ENCODE measurements around the gene SHANK1. TPM values are rescaled to one million over a fixed set of nuclear protein-coding genes. Genes with fewer than 3 reads are reported as not detected.
"Not testable (repeated sequence)": the region's sequence is repeated elsewhere in the genome, so short reads cannot be mapped to it uniquely, and the experiment has no call there.

The SHANK1 gene
- total RNA-seq: under 1 TPM in 2 of 4 donors, not detected in 2; 0.10 to 0.45 TPM

DNA sequence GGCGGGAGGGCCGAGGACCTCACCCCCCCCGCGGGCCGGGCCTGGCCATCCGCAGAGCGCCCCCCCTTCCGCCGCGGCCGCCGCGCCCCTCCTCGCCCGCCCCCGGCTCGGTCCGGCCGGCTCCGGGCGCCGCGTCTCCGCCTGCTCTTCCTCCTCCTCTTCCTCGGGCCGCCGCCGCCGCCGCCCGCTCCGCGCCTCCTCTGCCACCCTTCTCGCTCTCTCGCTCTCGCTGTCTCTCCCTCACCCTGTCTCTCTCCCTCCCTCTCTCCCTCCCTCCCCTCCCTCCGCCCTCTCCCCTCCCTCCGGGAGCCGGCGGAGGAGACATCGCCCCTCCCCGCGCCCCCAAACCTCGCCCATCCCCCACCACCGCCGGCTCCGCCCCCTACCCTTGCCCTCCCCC lies at the start of gene SHANK1:
Gene SHANK1, minus strand, starts transcription at position 237 of the 400 bp plus-strand sequence. CDS start 2,883 bp downstream, outside the sequence.
- H3K27me3 ChIP-seq: peaks cover 11% of the 10 kb centered on the region
- H3K27ac ChIP-seq: no peak within 1 kb of the TSS
- TF ChIP-seq, protein P1, sequence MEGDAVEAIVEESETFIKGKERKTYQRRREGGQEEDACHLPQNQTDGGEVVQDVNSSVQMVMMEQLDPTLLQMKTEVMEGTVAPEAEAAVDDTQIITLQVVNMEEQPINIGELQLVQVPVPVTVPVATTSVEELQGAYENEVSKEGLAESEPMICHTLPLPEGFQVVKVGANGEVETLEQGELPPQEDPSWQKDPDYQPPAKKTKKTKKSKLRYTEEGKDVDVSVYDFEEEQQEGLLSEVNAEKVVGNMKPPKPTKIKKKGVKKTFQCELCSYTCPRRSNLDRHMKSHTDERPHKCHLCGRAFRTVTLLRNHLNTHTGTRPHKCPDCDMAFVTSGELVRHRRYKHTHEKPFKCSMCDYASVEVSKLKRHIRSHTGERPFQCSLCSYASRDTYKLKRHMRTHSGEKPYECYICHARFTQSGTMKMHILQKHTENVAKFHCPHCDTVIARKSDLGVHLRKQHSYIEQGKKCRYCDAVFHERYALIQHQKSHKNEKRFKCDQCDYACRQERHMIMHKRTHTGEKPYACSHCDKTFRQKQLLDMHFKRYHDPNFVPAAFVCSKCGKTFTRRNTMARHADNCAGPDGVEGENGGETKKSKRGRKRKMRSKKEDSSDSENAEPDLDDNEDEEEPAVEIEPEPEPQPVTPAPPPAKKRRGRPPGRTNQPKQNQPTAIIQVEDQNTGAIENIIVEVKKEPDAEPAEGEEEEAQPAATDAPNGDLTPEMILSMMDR (IDR thresholded peaks at IDR 0.05): no peak
- no peak for TF ChIP-seq POLR2A (IDR thresholded peaks at IDR 0.05)
- 0 to 5% methylated on average over 4 to 21 of the region's 47 CpGs for WGBS, 2 donors
- peak within 1 kb of the TSS in 1 of 3 donors; percentile 14 for H3K4me3 ChIP-seq (replicated peaks in 1 of 3)
- peaks cover 17 to 24% of the 10 kb centered on the region in 2 donors for H3K4me1 ChIP-seq
- no peaks in the 10 kb centered on the region for H3K9me3 ChIP-seq
- H3K36me3 ChIP-seq: no peaks in the 10 kb centered on the region
- intact Hi-C loops (cut with DNase I): no loop called here
- no peak for DNase-seq

DNA sequence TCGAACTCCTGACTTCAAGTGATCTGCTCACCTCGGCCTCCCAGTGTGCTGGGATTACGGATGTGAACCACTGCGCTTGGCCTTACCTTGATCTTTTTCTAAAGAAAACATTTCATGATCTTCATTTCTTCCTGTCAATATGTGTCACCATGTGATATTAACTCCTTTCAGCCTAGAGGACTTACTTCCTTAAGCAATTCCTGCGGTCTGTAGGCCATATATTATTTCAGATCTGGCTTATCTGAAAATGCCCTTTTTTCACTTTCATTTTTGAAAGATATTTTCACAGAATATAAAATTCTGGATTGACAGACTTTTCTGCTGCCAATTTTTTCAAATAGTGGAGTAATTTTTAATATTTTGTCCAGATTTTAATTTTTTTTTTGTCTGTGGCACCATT lies 48.7 kb upstream of the SHANK1 start:
- H3K27me3 ChIP-seq: no peaks in the 10 kb centered on the region
- no peak overlapping the region for H3K27ac ChIP-seq
- DNase-seq: no peak
- H3K4me1 ChIP-seq: no peaks in the 10 kb centered on the region
- H3K4me3 ChIP-seq (replicated peaks in 1 of 3): no peak overlapping the region
- TF ChIP-seq, protein P1 (IDR thresholded peaks at IDR 0.05): no peak
- no peak for TF ChIP-seq POLR2A (IDR thresholded peaks at IDR 0.05)
- 70 to 72% methylated on average over 5 of the region's 5 CpGs for WGBS, 2 donors
- H3K36me3 ChIP-seq: no peaks in the 10 kb centered on the region
- intact Hi-C loops (cut with DNase I): no loop called here
- no peaks in the 10 kb centered on the region for H3K9me3 ChIP-seq

DNA sequence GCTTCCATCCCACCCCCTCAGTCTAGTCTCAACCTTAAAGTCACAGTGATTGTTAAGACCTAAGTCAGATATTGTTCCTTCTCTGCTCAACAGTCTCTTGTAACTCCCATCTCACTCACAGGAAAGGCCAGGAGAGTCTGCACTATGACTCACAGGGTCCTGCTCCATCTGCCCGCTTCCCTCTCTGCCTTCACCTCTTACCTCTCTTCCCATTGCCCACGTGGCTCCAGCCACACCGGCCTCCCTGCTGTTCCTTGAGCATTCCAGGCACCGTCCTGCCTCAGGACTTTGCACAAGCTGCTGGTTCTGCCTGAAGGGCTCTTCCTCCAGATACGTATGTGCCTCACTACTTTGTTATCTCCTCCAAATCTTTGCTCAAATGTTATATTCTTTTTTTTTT lies 47.7 kb upstream of the SHANK1 start:
- H3K4me1 ChIP-seq; H3K4me3 ChIP-seq (replicated peaks in 1 of 3); H3K9me3 ChIP-seq; intact Hi-C loops (cut with DNase I); H3K27ac ChIP-seq; H3K27me3 ChIP-seq; H3K36me3 ChIP-seq; DNase-seq: not testable (repeated sequence)
- WGBS, 2 donors: 25 to 28% methylated on average over 5 of the region's 5 CpGs

DNA sequence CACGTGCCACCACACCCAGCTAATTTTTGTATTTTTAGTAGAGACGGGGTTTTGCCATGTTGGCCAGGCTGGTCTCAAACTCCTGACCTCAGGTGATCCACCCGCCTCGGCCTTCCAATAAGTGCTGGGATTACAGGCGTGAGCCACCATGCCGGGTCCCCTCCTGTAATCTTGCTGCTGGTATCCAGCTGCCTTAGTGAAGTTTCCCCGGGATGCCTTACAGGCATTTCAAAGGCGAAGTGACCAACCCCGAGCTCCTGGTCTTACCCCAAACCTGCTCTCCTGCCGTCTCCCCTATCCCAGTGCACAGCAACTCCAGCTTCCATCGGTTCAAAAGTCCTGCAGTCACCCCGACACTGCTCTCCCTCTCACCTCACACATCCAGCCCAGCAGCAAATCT lies 47.1 kb upstream of the SHANK1 start:
- not testable (repeated sequence) for H3K4me1 ChIP-seq, H3K27me3 ChIP-seq

DNA sequence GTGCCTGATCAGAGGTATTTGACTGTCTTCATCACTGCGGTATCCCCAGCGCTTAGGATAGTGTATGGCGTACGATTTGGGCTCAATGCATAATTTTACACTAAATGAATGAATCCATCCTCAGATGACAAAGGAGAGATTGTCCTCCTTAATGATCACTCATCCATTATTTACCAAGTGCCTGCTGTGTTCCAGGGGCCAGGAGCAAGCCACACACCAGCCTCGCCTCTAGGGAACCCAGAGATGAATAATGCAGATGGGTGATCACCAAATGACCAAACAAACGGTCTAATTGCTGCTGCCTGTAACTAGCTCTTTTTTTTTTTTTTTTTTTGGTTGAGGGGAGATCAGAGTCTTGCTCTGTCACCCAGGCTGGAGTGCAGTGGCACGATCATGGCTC lies 44.8 kb upstream of the SHANK1 start:
- DNase-seq: no peak
- H3K9me3 ChIP-seq: no peaks in the 10 kb centered on the region
- intact Hi-C loops (cut with DNase I): no loop called here
- H3K27me3 ChIP-seq: no peaks in the 10 kb centered on the region
- 72 to 76% methylated on average over 7 of the region's 7 CpGs for WGBS, 2 donors
- H3K4me1 ChIP-seq: no peaks in the 10 kb centered on the region
- no peak for TF ChIP-seq POLR2A (IDR thresholded peaks at IDR 0.05)
- TF ChIP-seq, protein P1 (IDR thresholded peaks at IDR 0.05): no peak
- H3K4me3 ChIP-seq (replicated peaks in 1 of 3): no peak overlapping the region
- no peak overlapping the region for H3K27ac ChIP-seq
- H3K36me3 ChIP-seq: no peaks in the 10 kb centered on the region

More for the DNA sequence above, 47.1 kb upstream of the SHANK1 start:
- intact Hi-C loops (cut with DNase I); H3K4me3 ChIP-seq (replicated peaks in 1 of 3); H3K9me3 ChIP-seq; DNase-seq; H3K36me3 ChIP-seq; H3K27ac ChIP-seq: not testable (repeated sequence)
- 63 to 76% methylated on average over 7 to 11 of the region's 12 CpGs for WGBS, 2 donors

DNA sequence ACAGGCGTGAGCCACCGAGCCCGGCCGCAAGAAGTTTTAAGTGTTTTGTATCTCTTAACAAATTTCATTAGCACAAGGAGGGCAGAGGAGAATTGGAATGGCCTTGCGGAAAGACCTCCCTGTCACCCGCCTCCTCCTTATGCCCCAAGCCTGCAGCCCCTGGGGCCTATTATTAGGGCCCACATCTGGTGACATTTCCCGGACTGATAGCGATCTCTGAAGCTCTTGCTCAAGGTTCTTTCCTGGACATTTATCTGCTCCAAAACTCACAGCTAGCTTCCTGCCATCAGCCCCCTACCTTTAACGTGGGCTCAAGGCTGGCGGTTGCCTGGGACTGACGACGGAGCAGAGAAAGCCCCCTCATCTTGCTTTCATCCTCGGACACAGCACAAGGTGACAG lies 43.9 kb upstream of the SHANK1 start:
- WGBS, 2 donors: 56 to 73% methylated on average over 9 to 13 of the region's 13 CpGs

DNA sequence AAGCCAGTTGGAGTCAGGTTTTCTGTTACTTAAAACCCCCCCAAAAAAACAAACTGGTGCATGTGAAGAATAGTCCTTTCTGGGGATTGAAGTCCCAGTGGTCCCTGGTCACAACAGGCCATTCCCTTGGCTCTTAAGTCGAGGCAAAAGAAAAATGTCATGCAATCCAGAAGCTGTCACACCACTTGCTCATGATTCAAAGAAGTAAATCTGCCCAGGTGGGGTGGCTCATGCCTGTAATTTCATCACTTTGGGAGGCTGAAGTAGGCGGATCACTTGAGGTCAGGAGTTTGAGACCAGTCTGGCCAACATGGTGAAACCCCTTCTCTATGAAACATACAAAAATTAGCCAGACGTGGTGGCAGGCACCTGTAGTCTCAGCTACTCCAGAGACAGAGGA lies 41.9 kb upstream of the SHANK1 start:
- 69 to 72% methylated on average over 3 of the region's 3 CpGs for WGBS, 2 donors
- H3K4me1 ChIP-seq; H3K27me3 ChIP-seq; H3K27ac ChIP-seq; H3K4me3 ChIP-seq (replicated peaks in 1 of 3); H3K9me3 ChIP-seq; intact Hi-C loops (cut with DNase I); H3K36me3 ChIP-seq; DNase-seq: not testable (repeated sequence)

More for the DNA sequence above, 43.9 kb upstream of the SHANK1 start:
- intact Hi-C loops (cut with DNase I); H3K27ac ChIP-seq; DNase-seq; H3K27me3 ChIP-seq; H3K36me3 ChIP-seq; H3K9me3 ChIP-seq; H3K4me1 ChIP-seq; H3K4me3 ChIP-seq (replicated peaks in 1 of 3): not testable (repeated sequence)

All from thyroid gland (tissue), 4 donors.